Activated CD8-positive, alpha-beta memory T cell treated with anti-CD3 and anti-CD28 coated beads for 1 hour (primary cell): ENCODE measurements around the gene DEUP1.

Experiments
- DNase-seq, 2 donors: peaks; one replicate each; pipeline ENCODE4 v3.0.0-alpha.2; 2020; ENCODE audit warnings: low read depth in 1 of 2; ENCODE audit errors: extremely low read depth in 1 of 2

Gene DEUP1

GRCh38 chr11:93476796-93477195 lies 146.3 kb downstream of the DEUP1 start:
- DNase-seq, result no peak

GRCh38 chr11:93477684-93478234 lies 147.2 kb downstream of the DEUP1 start:
- DNase-seq, result no peak

DNA sequence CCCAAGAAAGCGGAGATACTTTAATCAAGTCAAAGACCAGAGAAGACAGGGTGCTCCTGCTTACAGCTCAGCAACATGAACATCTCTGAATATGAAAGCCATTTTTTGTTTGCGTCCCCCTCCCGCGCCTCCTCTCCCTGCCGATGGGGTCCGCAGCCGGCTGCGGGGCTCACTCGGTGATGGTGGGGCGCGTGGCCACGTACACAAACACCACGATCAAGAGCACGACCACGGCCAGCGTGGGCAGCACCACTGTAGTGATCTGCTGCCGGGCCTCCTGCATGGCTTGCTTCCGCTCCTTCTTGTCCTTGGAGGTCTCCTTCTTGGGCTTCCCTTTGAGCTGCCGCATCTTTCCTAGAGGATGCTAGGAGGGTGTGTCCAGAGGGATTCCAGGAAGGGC lies 148.3 kb downstream of the DEUP1 start:
- no peak for DNase-seq

GRCh38 chr11:93480256-93480655 lies 149.7 kb downstream of the DEUP1 start:
- no peak for DNase-seq

DNA sequence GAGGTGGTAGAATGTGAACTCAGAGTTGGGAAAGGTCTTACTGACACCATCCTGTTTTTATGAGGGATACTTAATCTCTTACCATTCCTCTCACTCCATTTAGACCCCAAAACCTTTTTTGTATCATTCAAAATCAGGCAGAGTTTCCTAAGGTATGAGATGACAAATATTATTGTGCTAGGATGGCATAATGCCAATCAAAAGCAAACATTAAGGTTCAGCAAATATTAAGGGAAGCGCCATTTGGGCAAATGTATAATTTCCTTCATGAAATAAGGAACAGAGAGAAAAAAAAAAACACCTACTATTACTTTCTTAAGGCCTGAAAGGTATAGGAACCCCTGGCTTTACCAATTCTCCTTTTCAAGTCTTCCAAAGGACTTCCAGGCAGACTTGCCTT lies 150.2 kb downstream of the DEUP1 start:
- DNase-seq, result no peak

DNA sequence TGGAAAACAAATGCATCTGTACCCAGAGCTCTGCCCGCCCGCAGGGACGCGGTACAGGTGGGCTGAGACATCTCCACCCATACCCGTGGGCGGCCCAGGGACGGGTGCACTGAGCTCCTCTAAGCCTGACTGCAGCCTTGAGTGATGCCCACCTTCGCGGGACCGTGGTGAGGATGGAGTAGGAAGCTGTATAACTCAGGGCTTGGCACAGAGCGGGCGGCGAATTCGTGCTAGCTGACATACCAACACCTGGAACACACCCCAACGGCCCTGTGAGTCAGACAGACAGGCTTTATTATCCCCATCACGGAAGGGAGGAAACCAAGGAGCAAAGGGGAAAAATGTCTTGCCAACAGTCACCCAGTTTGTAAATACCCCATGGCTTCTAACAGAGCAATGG lies 150.7 kb downstream of the DEUP1 start:
- no peak for DNase-seq

DNA sequence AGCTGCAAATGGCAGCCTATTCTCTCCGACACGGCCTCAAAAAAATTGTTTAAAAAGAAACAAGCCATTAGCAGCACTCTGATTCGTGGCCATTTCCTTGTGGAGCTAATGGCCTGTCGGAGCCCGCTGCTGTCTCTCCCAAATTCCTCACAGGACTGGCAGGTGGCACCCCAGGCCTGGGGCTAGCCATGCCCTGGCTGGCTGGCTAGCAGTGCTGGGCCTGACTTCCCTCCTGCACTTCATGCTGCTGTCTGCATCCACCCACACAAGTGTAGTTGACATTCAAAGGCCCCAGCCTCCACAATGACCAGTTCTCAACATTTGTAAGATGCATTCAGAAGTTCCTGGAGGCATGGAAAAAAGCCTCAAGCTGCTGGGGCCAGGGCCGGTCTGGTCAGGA lies 151.2 kb downstream of the DEUP1 start:
- DNase-seq, result no peak

GRCh38 chr11:93482556-93482955 lies 152.0 kb downstream of the DEUP1 start:
- no peak for DNase-seq

DNA sequence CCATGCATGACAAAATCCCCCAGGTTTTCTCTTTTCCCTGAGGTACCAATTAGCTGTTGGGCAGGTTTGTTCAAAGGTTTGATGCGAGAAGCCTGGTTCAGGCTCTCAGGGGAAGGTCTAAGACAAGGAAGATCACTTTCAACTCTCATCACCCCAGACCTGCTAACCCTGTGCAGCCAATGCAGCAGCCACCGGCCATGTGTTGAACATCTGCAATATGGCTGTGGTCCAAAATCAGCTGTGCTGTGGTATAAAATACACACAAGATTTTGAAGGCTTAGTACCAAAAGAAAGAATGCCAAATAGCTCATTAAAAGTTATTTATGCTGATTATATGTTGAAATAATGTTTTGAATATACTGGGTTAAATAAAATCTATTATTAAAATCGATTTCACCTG lies 154.2 kb downstream of the DEUP1 start:
- DNase-seq, result no peak

DNA sequence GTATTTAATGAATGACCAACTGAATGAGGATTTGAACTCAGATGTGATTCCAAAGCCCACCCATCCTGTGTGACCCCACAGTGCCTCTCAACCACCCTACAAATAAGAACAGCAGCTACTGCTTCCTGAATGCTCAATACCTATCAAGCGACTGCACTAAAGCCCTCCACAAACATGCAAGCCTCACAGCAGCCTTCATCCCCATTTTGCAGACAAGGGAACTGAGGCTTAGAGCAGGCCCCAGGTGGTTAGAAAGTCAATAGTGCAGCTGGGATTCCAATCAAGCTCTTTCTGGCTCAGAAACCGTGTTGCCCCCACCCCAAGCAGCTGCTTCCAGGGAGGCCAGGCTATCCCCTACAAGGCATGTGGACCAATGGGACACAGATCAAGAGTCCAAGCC lies 155.4 kb downstream of the DEUP1 start:
- no peak for DNase-seq

DNA sequence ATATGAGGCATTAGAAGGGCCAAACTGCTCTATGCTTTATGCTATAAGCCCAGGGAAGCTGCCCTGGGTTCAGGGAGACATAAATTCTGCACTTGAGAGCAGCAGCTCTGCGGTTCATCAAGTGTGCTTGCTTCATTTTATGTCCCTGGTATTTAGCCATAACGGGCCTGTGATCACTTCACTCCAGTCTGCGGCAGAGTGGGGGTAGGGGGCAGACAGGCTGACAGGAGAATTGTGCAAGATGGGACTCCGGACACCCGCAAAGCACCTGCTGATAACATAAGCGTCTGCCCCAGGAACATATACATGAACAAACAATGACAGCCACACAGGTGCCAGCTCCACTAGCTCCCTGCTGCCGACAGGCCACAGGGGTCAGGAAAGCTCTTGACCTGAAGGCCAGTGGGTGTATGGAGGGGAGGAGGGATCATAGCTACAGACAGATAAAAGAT lies 156.5 kb downstream of the DEUP1 start:
- DNase-seq, result no peak
